HG03045 (cell line): Measurements from ENCODE around the gene APBB2.

Experiments used
- ATAC-seq: cut with Tn5 transposase; IDR thresholded peaks from one replicate; pipeline ENCODE4 v1.9.1; 2021; ENCODE audit warnings: mild to moderate bottlenecking, moderate library complexity; ENCODE audit not compliant: unreplicated experiment

APBB2 gene

DNA sequence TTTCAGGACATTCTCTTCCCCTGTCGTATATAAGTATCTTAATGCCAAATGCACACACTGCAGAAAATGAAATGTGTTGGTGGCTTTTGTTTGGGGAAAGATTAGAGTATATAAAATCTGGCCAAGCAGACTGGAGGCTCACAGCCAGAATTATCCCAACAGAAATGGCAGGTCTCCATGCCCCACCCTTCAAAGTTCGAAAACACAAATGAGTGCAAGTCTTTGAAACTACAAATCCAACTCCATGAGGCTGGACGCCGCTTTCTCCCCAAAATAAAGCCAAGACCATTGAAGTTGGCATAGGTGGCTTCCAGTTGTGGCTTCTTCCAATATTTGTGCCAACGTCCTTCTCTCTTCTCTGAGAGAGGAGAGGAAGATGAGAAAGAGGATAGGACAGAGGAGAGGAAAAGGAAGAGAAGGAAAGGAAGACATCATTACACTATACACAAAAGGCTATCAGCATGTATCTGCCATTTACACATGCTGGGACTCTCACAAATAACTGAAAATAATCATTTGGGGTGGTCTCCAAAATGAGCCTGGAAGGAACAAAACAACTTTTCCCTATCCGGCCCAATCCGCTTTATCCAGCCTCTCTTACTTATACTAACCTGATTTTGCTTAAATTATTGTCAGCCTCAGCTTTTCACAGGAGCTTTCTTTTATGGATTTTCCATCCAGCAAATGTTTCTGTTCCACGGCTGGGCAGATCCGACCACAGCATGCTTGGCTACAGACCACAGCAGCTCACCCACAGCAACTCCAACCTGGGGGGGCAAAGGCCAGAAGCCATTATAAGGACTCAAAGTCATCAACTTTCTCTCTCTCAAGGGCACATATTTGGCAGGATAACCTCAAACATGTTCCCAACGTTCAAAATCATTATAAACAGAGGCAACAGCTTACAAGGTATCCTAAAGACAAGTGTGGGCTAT, 71.7 kb downstream of the APBB2 start:
- ATAC-seq: no peak

GRCh38 chr4:41141900-41142299, 72.4 kb downstream of the APBB2 start:
- no peak for ATAC-seq

DNA sequence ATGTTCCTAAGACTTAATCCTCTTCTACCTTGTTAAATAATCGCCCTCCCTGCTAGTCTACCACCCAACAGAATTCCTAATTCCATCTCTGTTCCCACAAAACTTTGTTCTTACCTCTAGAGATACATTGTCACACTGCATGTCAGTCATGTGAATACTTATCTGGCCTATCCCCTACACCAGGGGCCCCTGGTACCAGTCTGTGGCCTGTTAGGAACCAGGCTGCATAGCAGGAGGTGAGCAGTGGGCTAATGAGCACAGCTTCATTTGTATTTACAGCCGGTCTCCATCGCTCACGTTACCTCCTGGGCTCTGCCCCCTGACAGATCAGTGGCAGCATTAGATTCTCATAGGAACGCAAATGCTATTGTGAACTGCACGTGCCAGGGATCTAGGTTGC, 73.9 kb downstream of the APBB2 start:
- no peak for ATAC-seq

GRCh38 chr4:41137879-41138278, 76.5 kb downstream of the APBB2 start:
- no peak for ATAC-seq

DNA sequence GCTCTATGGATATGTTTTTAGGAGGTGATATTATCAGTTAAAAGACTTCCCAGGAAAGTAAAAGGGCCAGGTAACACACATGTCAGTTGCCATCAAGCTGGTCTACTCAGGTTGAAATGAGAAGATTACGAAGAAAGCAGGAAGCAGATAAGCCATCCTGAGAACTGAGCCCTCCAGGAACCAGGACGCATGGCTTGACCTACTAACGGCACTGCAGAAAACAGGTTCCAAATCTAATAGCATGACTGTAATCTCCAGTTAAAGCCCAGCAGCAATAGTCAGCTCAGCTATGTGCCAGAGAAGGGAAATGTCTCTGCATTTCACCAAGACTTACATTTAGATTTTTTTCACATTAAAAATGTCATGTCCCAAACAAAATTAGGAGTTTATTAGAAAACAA, 77.9 kb downstream of the APBB2 start:
- no peak for ATAC-seq

DNA sequence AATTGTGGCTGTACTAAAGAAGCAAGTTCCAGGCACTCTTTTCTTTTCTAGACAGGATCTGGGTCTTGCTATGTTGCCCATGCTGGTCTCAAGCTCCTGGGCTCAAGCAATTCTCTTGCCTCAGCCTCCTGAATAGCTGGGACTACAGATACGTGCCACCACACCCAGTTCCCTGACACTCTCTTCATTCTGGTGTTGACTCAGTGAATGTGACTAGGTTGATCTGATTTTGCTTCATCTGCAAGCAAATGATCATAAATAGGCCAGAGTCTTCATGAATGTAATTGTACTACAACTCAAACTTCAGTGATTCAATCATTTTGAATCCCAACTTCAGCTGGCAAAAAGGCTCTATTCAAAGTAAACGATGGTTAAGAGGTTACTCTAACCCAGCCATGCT, 78.5 kb downstream of the APBB2 start:
- no peak for ATAC-seq

- no peak for ATAC-seq
Observed at GRCh38 chr4:41134581-41134980, 79.8 kb downstream of the APBB2 start.

DNA sequence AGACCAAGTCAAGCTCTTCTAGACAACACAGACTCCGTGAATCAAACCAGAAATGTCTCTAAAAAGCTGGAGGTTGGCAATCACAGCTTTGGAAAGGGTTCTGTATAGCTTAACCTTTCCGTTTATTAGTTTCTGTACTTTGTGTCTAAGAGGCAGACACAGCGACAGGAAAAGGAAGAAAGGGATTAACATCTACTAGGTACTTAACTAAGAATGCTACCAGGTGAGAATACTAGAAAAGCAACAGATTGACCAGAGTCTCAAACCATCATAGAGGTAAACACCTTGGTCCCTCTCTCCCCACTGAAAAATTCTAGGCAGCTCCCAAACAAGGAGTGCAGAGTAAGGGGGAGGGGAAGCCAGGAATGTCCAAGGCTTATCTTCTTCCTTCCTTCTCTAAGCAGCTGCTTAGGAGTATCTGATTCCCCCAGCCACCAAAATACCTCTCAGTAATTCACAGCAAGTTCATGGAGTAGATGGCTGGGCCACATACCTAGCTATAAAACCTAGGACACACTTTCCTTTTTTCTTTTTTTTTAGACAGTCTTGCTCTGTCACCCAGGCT, 80.8 kb downstream of the APBB2 start:
- ATAC-seq: no peak

DNA sequence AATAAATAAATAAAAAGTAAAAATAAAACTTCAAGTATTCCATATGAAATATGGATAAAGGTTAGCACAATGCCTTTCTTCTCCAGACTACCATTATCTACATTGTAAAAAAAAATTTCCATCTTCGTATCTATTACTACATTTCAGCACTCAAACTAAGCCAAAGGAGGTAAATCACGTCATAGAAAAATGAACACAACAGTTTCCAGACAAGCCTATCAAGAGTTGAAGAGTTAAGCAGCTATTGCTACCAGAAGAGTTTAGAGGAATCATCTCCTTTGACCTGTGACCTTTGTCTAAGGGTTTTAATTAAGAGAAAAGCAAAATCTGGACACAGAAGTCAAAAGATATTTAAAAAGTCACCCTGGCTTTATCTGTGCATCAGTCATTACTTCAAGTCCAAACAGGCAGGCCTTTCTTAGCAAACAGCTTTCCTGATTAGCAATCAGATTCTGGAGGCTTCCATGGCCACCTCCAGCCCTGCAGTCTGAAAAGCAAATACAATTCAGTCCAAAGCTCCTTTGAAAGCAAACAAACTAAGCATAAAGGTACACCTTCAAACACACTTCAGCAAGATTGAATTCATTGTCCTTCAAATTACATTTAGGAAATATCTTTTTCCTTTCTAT, 82.2 kb downstream of the APBB2 start:
- no peak for ATAC-seq

GRCh38 chr4:41129936-41130440, 84.4 kb downstream of the APBB2 start:
- ATAC-seq: no peak

GRCh38 chr4:41129128-41129754, 85.1 kb downstream of the APBB2 start:
- no peak for ATAC-seq

DNA sequence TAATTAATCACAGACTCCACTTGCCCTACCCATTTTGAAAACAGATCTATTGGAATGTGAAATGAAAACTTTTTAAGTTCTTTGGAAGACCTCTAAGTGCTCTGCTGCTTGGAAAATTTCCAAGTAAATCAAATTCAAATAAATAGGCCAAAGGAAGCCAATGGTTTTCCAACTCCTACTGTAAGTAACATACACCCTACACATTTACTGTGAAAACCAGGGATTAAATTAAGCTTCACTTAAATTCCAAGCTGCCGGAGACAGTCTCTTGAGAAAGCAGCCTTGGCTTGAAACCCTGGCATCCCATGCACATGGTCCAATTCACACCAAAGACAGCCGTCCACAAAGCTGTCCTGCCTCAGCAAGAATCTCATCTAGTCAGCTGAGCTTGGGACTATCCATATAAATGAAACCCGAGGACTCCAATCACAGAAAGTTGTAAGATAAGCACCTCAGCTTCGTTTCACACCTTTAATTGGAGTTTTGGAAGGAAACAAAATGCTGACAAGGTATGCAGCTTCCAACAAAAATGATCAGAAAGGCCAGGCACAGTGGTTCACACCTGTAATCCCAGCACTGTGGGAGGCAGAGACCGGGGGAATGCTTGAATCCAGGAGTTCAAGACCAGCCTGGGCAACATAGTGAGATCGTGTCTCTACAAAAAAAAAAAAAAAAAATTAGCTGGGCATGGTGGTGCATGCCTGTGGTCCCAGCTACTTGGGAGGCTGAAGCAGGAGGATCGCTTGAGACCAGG, 88.6 kb downstream of the APBB2 start:
- no peak for ATAC-seq

DNA sequence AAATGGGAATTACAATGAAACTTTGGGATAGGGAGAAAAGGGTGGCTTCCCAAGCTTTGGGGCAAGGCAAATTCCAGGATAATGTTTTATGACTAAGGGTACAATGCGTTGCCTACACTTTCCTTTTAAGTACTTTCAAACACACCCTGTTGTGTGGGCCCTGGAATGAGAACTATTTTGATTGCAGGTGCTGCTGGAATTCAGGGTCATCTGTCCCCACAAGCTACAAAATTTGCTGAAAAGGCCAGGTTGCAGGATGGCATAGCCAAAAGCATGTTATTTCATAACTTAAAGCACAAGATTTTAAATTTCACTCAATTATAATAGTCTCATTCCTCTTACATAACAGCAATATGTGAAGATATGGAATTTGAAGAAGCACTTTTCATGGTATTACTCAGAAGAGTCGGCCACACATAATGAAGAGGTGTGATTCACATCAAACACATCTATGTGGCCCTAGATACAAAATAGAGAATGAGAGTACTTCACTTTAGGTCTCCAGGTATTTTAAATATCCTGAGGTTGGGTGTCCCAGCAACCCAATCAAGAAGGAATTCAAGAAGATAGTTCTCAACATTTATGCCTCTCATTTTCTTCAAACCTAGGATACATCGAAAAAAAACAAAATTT, 89.3 kb downstream of the APBB2 start:
- ATAC-seq: no peak

- no peak for ATAC-seq
Observed at GRCh38 chr4:41122775-41123174, 91.6 kb downstream of the APBB2 start.

DNA sequence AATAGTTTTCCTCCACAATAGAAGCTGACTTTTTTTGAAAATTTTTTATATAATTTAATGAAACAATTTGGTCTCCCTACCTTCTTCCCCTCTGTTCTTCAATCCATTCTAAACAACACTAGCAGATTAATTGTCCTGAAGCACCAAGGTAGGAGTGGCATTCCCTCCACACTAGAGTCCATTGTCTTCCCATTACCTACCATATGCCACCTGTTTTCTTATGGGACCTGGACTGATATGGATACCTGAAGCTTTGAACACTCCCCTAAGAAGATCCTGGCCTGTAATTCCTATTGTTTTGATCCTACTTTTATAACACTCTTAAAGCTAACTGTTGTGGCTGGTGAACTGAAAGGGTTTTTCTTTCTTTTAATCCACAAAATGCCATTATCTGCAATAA, 92.0 kb downstream of the APBB2 start:
- ATAC-seq: no peak

DNA sequence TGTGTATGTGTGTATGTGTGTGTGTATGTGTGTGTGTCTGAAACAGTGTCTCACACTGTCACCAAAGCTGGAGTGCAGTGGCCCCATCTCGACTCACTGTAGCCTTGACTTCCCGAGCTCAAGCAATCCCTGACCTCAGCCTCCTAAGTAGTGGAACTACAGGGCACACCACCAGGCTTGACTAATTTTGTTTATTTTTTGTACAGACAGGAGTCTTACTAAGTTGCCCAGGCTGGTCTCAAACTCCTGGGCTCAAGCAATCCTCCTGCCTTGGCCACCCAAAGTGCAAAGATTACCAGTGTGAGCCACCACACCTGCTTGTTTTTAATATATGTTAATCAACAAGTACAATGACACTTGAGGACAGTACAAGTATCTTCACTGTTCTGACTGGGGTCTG, 92.4 kb downstream of the APBB2 start:
- no peak for ATAC-seq

DNA sequence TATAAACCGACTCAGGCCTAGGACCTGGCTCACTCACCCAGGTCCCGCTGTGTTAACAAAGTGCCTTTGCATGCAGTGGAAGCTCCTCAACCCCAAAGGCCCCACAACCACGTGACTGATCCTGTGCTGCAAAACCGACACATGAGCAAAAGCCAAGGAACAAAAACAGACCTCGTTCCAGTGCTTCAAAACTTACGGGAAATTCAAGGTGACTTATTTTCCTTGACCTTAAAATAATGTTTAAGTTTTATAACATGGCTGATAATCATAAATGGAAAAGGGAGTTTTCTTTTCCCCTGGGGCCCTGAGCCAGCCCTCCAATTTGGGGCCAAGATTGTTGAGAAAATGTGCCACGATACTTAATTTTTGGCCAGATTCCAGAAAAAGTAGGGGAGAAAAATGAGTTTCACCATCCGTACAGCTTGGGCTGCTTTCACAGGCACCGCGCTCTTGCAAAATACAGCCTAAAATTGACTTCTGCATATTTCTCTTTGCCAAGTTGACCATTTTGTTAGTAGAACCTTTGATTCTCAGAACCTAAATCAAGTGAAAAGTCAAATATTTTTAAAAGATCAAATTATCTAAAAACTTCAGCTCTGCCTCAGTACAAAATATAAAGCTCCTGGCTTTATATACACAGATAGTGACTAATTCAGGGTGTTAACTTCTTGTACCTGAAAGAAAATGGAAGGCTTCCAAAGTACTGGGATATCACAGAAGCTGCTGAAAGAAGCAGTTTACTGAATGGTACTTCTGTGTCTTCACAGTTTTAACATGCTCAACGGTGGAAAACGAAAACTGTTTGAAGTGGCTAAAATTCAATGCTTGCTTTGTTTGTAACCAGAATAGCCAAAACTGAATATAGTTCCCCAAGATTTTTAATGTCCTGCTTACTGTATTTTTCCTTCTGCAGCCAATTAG, 93.8 kb downstream of the APBB2 start:
- no peak for ATAC-seq

- ATAC-seq: no peak
Observed at GRCh38 chr4:41119867-41120295, 94.5 kb downstream of the APBB2 start.

DNA sequence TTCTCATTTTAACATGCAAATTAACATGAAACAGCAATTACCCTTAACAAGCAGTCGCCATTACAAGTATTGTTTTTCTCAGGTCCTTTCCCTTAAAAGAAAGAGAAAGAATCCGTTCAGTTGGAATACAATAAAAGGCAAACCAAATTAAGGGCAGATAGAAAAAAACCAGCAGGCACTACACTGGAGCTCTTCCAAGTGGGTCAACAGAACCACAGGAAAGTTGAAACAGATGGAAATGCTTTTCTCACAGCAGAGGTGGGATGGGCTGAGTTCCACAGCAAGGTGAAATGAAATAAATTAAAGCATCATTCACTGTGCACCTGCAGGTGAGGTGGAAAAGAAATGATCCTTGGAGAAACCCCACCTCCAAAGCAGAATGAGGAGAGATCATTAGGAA, 102.6 kb downstream of the APBB2 start:
- no peak for ATAC-seq
